ENCODE data around the gene TCF25. TPM values are rescaled to one million over a fixed set of nuclear protein-coding genes. Genes with fewer than 3 reads are reported as not detected.

The TCF25 gene
- total RNA-seq, 1 experiment from 2014 or later: 345 TPM

DNA sequence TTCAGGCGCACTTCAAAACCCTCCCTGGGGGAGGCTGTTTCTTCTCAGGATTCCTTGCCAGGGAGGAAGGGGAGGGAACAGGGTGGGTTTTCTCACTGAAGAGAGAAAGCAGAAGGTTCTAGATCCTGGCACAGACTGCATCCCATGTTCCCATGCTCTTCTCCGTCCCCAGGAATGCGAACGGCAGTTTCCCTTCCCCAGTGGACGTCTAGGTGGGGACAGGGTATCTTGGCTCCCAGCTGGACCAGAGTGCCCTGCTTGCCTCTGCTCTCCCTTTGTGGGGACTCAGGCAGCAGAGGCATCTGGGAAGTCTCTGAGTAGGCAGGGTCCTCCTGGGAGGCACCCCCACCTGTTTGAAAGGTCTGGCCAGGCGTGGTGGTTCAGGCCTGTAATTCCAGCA, 3.0 kb upstream of the TCF25 start:
- Histone ChIP-seq H3K9ac (ENCODE audit: low read length) (no peak overlapping the region), H3K9me2 (ENCODE audit: insufficient read depth) (no peaks in the 10 kb centered on the region), H2AFZ (ENCODE audit: low read depth, low read length, poor library complexity, severe bottlenecking) (no peak overlapping the region), H3K27ac (ENCODE audit: low read depth, low read length) (no peak overlapping the region), H3K4me3 (replicated peaks in 1 of 2; ENCODE audit: low read depth in 1 of 2, low read length in 2 of 2) (no peak overlapping the region), H3K4me1 (ENCODE audit: control insufficient read depth in 1 of 2, insufficient read depth in 2 of 2, low read length in 2 of 2) (peaks cover 12 to 23% of the 10 kb centered on the region in 2 experiments), H3K36me3 (ENCODE audit: control insufficient read depth in 1 of 2, insufficient read depth in 2 of 2, low read length in 2 of 2) (peaks cover 4 to 17% of the 10 kb centered on the region in 2 experiments; a peak in 3 of 4 replicates), H4K20me1 (ENCODE audit: insufficient read depth) (peaks cover 7% of the 10 kb centered on the region; the same call in 1 of the 2 replicates), H3K9me3 (ENCODE audit: control insufficient read depth in 1 of 2, insufficient read depth in 1 of 2, low read depth in 1 of 2, low read length in 2 of 2) (peaks cover 9 to 16% of the 10 kb centered on the region in 2 experiments; a peak in 2 of 4 replicates), H3K27me3 (ENCODE audit: insufficient read depth, low read length) (no peaks in the 10 kb centered on the region), H3K79me2 (ENCODE audit: insufficient read depth, low read length) (peaks cover 17% of the 10 kb centered on the region), H3K4me2 (ENCODE audit: low read length) (no peak overlapping the region)
- ATAC-seq (no peak), DNase-seq (ENCODE audit: low read depth, low spot score) (no peak)
- BruUV-seq (replicated peaks): no TSS peak
- intact Hi-C loops (cut with micrococcal nuclease): loop anchor here (5.0 kb wide), 2 partner anchors 52 to 53 kb away; partner anchors contain the start of genes FANCA and TUBB3
- CTCF ChIA-PET: no interaction called here
- TF ChIP-seq ZFX (IDR thresholded peaks at IDR 0.05): no peak
- no peak for TF ChIP-seq FOSL1 (IDR thresholded peaks at IDR 0.05; ENCODE audit: low read depth)
- no peak for TF ChIP-seq TCF7L2 (IDR thresholded peaks at IDR 0.05; ENCODE audit: borderline replicate concordance, extremely low read depth, insufficient read depth, insufficient read length)
- POLR2A ChIA-PET: no interaction called here
- RAD21 ChIA-PET (ENCODE audit: low non-redundant PET in 1 of 2, low total read pairs in 2 of 2, uncharacterized antibody in 2 of 2, unreplicated experiment in 2 of 2): no interaction called here

DNA sequence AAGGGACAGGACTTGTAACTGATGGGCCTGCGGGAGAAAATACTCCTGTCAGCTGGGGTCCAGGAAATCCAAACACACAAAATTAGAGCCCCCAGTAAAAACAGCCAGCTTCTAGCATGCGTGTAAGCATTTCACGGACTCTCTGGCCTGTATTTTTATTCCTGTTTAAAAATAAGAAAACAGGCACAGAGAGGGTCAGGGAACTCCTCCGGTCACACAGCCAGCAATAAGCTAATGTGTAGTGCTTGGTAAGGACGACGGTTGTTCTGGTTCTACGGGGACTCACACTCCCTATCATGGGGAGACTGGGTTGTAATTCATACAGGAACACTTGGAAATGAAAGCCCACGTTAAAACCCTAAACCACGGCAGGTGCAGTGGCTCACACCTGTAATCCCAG, 1.5 kb upstream of the TCF25 start:
- CTCF ChIA-PET: interaction anchor here (0.9 to 3.1 kb wide), 2 partner anchors 11 to 35 kb away, joined by 3 to 20 read pairs; no protein-coding TSS in a partner anchor
- BruUV-seq (replicated peaks): no TSS peak
- Histone ChIP-seq H3K79me2 (ENCODE audit: insufficient read depth, low read length) (peaks cover 31% of the 10 kb centered on the region), H3K4me2 (ENCODE audit: low read length) (peak overlapping the region; percentile 89; the same call in 1 of the 2 replicates), H3K4me3 (replicated peaks in 1 of 2; ENCODE audit: low read depth in 1 of 2, low read length in 2 of 2) (0 out of 4 replicates have a peak overlapping the region, but pooled peaks of 1 of the 2 experiments have one; percentile 91), H3K27me3 (ENCODE audit: insufficient read depth, low read length) (no peaks in the 10 kb centered on the region), H3K4me1 (ENCODE audit: control insufficient read depth in 1 of 2, insufficient read depth in 2 of 2, low read length in 2 of 2) (peaks cover 12 to 23% of the 10 kb centered on the region in 2 experiments), H3K36me3 (ENCODE audit: control insufficient read depth in 1 of 2, insufficient read depth in 2 of 2, low read length in 2 of 2) (peaks cover 10 to 17% of the 10 kb centered on the region in 2 experiments; a peak in 3 of 4 replicates), H3K9me2 (ENCODE audit: insufficient read depth) (no peaks in the 10 kb centered on the region), H2AFZ (ENCODE audit: low read depth, low read length, poor library complexity, severe bottlenecking) (no peak overlapping the region), H3K9ac (ENCODE audit: low read length) (0 out of 2 replicates have a peak overlapping the region, but pooled peaks have one; percentile 98), H3K9me3 (ENCODE audit: control insufficient read depth in 1 of 2, insufficient read depth in 1 of 2, low read depth in 1 of 2, low read length in 2 of 2) (peaks cover 9 to 16% of the 10 kb centered on the region in 2 experiments; a peak in 2 of 4 replicates), H3K27ac (ENCODE audit: low read depth, low read length) (peak overlapping the region; percentile 100), H4K20me1 (ENCODE audit: insufficient read depth) (peaks cover 7% of the 10 kb centered on the region; the same call in 1 of the 2 replicates)
- POLR2A ChIA-PET: interaction anchor here (0.8 to 1.0 kb wide), 2 partner anchors 11 to 50 kb away, joined by 3 read pairs; no protein-coding TSS in a partner anchor
- RAD21 ChIA-PET (ENCODE audit: low non-redundant PET in 1 of 2, low total read pairs in 2 of 2, uncharacterized antibody in 2 of 2, unreplicated experiment in 2 of 2): no interaction called here
- DNase-seq (ENCODE audit: low read depth, low spot score) (no peak), ATAC-seq (no peak)
- intact Hi-C loops (cut with micrococcal nuclease): loop anchor here (5.0 kb wide), 2 partner anchors 50 to 55 kb away; partner anchors contain the start of genes FANCA and TUBB3
- TF ChIP-seq, protein P1, sequence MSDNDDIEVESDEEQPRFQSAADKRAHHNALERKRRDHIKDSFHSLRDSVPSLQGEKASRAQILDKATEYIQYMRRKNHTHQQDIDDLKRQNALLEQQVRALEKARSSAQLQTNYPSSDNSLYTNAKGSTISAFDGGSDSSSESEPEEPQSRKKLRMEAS (IDR thresholded peaks at IDR 0.05): no peak
- TF ChIP-seq EZH2 (IDR thresholded peaks at IDR 0.05) (no peak), ZFX (IDR thresholded peaks at IDR 0.05) (no peak), YY1 (IDR thresholded peaks at IDR 0.05; ENCODE audit: extremely low read depth, insufficient replicate concordance, low read depth, low read length) (no peak), ZNF274 (IDR thresholded peaks at IDR 0.05; ENCODE audit: low read depth, low read length) (no peak), EGR1 (IDR thresholded peaks at IDR 0.05; ENCODE audit: low read depth) (no peak), POLR2A (IDR thresholded peaks at IDR 0.05; ENCODE audit: borderline replicate concordance, extremely low read depth, insufficient read depth, insufficient read length) (no peak)
- TF ChIP-seq, protein P2, sequence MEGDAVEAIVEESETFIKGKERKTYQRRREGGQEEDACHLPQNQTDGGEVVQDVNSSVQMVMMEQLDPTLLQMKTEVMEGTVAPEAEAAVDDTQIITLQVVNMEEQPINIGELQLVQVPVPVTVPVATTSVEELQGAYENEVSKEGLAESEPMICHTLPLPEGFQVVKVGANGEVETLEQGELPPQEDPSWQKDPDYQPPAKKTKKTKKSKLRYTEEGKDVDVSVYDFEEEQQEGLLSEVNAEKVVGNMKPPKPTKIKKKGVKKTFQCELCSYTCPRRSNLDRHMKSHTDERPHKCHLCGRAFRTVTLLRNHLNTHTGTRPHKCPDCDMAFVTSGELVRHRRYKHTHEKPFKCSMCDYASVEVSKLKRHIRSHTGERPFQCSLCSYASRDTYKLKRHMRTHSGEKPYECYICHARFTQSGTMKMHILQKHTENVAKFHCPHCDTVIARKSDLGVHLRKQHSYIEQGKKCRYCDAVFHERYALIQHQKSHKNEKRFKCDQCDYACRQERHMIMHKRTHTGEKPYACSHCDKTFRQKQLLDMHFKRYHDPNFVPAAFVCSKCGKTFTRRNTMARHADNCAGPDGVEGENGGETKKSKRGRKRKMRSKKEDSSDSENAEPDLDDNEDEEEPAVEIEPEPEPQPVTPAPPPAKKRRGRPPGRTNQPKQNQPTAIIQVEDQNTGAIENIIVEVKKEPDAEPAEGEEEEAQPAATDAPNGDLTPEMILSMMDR (IDR thresholded peaks at IDR 0.05 in 2 of 3, conservative IDR thresholded peaks at IDR 0.05 in 1 of 3; ENCODE audit: borderline replicate concordance in 1 of 3, insufficient read depth in 1 of 3, low read depth in 2 of 3, low read length in 2 of 3): no peak
- TF ChIP-seq, protein P3, sequence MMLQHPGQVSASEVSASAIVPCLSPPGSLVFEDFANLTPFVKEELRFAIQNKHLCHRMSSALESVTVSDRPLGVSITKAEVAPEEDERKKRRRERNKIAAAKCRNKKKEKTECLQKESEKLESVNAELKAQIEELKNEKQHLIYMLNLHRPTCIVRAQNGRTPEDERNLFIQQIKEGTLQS (IDR thresholded peaks at IDR 0.05): no peak
- TF ChIP-seq, protein P4, sequence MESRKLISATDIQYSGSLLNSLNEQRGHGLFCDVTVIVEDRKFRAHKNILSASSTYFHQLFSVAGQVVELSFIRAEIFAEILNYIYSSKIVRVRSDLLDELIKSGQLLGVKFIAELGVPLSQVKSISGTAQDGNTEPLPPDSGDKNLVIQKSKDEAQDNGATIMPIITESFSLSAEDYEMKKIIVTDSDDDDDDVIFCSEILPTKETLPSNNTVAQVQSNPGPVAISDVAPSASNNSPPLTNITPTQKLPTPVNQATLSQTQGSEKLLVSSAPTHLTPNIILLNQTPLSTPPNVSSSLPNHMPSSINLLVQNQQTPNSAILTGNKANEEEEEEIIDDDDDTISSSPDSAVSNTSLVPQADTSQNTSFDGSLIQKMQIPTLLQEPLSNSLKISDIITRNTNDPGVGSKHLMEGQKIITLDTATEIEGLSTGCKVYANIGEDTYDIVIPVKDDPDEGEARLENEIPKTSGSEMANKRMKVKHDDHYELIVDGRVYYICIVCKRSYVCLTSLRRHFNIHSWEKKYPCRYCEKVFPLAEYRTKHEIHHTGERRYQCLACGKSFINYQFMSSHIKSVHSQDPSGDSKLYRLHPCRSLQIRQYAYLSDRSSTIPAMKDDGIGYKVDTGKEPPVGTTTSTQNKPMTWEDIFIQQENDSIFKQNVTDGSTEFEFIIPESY (IDR thresholded peaks at IDR 0.05; ENCODE audit: extremely low read depth, insufficient replicate concordance, low read length): no peak

All from HCT116 (cell line).